Measurements from ENCODE around the gene DIO1. TPM values are rescaled to one million over a fixed set of nuclear protein-coding genes. Genes with fewer than 3 reads are reported as not detected.

The DIO1 gene
- 0.09 TPM in 1 of 5 replicates, not detected in the others for total RNA-seq (2022; extraction: Qiagen RNA extraction)

DNA sequence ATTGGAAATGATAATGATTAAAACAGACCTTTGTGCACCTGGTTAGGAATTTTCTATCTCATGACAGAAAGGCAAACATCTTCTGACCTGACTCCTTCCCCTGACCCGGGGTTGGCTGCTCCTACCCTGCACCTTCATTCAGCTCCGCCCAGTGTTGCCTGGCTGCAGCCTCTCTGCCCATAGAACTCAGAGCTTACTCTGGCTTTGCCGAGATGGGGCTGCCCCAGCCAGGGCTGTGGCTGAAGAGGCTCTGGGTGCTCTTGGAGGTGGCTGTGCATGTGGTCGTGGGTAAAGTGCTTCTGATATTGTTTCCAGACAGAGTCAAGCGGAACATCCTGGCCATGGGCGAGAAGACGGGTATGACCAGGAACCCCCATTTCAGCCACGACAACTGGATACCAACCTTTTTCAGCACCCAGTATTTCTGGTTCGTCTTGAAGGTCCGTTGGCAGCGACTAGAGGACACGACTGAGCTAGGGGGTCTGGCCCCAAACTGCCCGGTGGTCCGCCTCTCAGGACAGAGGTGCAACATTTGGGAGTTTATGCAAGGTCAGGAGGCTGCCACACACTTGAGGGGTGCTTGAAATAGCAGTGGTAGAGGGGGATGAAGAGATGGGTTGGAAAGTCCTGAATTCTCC lies at the start of gene DIO1:
Gene DIO1 (plus strand): TSS at position 189 of the 638 bp plus-strand sequence. CDS start 24 bp downstream, at position 213.

DNA sequence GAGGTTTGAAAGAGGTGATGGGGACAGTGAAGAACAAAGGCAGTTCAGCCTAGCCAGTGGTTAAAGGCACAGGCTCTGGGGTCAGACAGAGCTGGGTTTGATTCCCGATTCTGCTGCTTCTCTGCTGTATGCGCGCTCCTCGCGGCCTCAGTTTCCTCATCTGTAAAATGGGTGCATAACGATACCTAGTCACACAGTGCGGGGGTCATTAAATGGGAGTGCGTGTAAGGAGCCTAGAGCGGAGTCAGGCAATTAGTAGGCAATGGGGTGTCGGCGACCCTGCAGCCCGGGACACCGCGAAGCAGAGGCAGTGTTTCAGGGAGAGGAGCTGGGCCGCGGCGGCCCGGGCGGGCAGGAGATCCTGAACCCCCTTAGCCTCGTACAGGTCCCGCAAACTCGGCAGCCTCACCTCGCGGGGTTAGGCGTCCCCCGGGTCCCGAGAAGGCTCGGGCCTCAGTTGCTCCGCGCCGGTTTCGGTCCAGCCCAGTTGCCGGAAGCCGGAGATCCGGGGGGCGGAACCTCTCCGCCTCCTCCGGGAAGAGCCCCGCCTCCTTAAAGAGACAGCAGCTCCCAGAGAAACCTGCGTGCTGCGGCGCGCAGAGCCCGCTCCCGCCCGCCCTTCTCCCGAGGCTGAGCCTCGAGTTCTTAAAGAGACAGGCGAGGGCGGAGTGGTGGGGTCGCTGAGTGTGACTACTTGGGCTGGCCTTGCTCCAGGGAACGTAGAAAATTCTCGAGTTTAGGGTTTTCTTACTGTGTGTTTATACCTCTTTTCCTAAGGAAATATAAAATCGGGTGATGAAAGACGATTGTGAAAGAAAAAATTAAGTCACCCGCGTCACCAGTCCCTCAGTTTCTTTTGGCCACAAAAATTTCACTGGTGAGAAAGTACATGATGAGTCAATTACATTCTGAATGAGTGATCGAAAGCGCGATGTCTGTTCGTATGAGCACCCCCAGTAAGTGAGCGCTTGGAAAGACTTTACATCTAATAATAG lies 4.4 kb upstream of the DIO1 start, which contains the start of gene YIPF1:
Gene YIPF1 (minus strand): TSS at position 494 of the 995 bp plus-strand sequence. CDS start 860 bp downstream, outside the sequence.

DNA sequence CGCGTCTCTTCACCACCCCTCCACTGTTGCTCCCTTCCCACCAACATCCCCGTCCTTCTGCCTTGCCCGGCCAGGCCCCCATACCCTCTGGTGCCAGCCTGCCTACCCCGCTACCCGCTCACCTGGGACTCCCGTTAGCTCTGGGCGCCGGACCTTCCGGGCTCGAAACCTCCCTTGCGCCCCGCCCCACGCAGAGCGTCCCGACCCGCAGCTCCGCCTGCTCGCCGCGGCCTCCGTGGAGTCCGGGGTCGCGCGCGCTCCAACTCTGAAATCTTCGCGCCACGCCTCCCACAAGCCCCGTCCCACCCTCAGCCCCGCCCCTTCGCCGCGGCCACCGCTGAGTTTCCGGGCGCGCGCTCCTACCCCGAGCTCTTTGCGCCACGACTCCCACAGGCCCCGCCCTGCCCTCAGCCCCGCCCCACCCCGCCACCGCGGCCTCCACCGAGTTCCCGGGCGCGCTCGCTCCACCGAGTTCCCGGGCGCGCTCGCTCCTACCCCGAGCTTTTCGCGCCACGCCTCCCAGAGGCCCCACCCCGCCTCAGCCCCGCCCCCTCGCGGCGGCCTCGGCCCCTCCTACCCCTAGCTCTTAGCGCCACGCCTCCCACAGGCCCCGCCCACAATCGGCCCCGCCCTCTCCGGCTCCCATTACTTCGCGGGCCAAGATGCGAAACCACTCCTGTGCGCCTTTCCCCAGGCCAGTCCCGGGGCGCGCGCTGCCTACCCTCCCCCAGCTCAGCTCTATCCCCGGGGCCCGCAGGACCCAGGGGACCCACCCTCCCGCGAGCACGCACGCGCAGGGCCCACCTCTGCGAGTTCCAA lies 51.7 kb downstream of the DIO1 start, which contains the start of gene IFT25:
Gene IFT25 (minus strand): TSS at position 267 of the 819 bp plus-strand sequence. CDS start 5,617 bp downstream, outside the sequence.

DNA sequence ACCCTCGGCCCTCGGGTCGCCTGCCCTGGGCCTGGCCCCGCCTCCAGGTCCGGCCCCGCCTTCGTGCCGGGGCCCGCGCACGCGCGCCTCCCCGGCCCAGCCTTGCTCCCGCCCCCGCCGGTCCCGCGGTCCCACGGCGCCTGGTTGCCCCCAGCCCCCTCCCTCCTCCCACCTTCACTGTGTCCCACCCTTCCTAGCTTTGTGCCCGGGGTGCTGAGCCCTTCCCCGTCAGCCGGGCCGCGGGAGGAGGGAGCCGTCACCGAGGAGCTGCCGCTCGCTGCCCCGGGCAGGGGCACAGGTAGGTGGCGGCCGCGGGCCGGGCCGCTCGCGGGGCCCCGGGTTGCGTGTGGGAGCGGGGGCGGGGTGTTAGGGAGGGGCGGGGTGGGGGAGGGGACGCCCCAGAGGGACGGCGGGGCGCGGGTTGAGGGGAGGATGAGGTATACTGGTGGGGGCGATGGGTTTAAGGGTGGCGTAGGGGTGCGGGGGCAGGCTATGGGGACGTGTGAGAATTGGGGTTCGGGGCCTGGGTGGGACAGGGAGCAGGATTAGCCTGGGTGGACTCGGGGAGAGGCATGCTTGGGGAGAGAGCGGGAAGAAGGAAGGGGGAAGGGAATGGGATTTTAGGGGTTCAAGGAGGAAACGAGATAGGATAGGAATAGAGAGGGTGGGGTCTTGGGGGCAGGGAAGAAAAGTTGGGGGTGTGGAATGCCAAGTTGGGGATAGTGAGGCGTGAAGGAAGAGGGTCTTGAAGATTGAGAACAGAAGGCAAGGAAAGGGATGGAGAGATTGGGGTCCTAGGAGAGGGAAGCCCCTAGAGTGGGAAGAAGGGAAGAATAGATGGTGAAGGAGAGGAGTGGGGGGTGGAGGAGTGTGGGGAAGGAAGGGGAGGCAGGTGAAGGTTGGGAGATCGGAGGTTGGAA lies 52.5 kb downstream of the DIO1 start, which contains the start of gene LRRC42:
Gene LRRC42 (plus strand): TSS at position 99 of the 920 bp plus-strand sequence. CDS start 5,650 bp downstream, outside the sequence.

Other genes starting within 250 kb of the DIO1 start
- gene GLIS1, start 155.0 kb upstream of the DIO1 start, total RNA-seq (2022; extraction: Qiagen RNA extraction), result 0.05 to 0.08 TPM (median 0.07 TPM) in 3 of 5 replicates, not detected in the others
- gene NDC1, start 55.9 kb upstream of the DIO1 start, total RNA-seq (2022; extraction: Qiagen RNA extraction), result 22.4 to 26.4 TPM (median 24.6 TPM) in 5 replicates
- gene YIPF1, start 4.4 kb upstream of the DIO1 start, total RNA-seq (2022; extraction: Qiagen RNA extraction), result 12.4 to 14.0 TPM (median 12.8 TPM) in 5 replicates
- 26.3 to 40.4 TPM (median 26.8 TPM) in 5 replicates for gene IFT25, start 51.5 kb downstream of the DIO1 start, total RNA-seq (2022; extraction: Qiagen RNA extraction)
- 25.4 to 27.9 TPM (median 27.3 TPM) in 5 replicates for gene LRRC42, start 52.2 kb downstream of the DIO1 start, total RNA-seq (2022; extraction: Qiagen RNA extraction)
- gene LDLRAD1, start 124.0 kb downstream of the DIO1 start, total RNA-seq (2022; extraction: Qiagen RNA extraction), result not detected in 5 replicates
- gene TMEM59, start 159.0 kb downstream of the DIO1 start, total RNA-seq (2022; extraction: Qiagen RNA extraction), result 113 to 131 TPM (median 121 TPM) in 5 replicates
- 2.1 to 2.7 TPM (median 2.1 TPM) in 5 replicates for gene TCEANC2, start 159.4 kb downstream of the DIO1 start, total RNA-seq (2022; extraction: Qiagen RNA extraction)